Subcutaneous adipose tissue (tissue), 4 donors: ENCODE data around the gene PPP1R3F. TPM values are rescaled to one million over a fixed set of nuclear protein-coding genes. Genes with fewer than 3 reads are reported as not detected.

ENCODE experiments used
- CTCF ChIP-seq: fragments of 450-650 bp; IDR thresholded peaks from one replicate; pipeline ENCODE4 v1.5.1; 2016; ENCODE audit warnings: low read depth, mild to moderate bottlenecking, control low read depth, antibody characterized with exemption, moderate library complexity
- total RNA-seq, 4 donors: library from RNA; depleted of rRNA; stranded (reverse); fragments of >200 nt; gene quantifications; one replicate each; pipeline ENCODE4 v1.1.0, GENCODE V29; 2016

Gene PPP1R3F
- total RNA-seq, 4 donors from 2014 or later = 1.8 to 7.5 (median 4.5) TPM

- no peak for TF ChIP-seq CTCF
Measured at GRCh38 chrX:49257846-49258748, 11.5 kb upstream of the PPP1R3F start.

GRCh38 chrX:49258749-49259124 is 10.9 kb upstream of the PPP1R3F start:
- TF ChIP-seq CTCF = no peak

GRCh38 chrX:49260221-49260985 is 9.2 kb upstream of the PPP1R3F start:
- TF ChIP-seq CTCF = no peak

GRCh38 chrX:49262603-49263002 is 7.0 kb upstream of the PPP1R3F start:
- no peak for TF ChIP-seq CTCF

GRCh38 chrX:49263631-49264030 is 6.0 kb upstream of the PPP1R3F start:
- TF ChIP-seq CTCF = no peak

GRCh38 chrX:49264460-49264859 is 5.1 kb upstream of the PPP1R3F start, which contains the start of gene FOXP3:
Gene FOXP3 (minus strand): TSS chrX:49264710. CDS start chrX:49258505, 6,205 bp downstream.
- TF ChIP-seq CTCF = no peak
